Epidermal melanocyte (primary cell): ENCODE results near the gene PTPMT1.
"Not testable (repeated sequence)": the region's sequence is repeated elsewhere in the genome, so short reads cannot be mapped to it uniquely, and the experiment has no call there.

Source experiments
- DNase-seq: peaks from one replicate; pipeline ENCODE4 v3.0.0; 2011; ENCODE audit warnings: low spot score; ENCODE audit not compliant: insufficient read length

The PTPMT1 gene

DNA sequence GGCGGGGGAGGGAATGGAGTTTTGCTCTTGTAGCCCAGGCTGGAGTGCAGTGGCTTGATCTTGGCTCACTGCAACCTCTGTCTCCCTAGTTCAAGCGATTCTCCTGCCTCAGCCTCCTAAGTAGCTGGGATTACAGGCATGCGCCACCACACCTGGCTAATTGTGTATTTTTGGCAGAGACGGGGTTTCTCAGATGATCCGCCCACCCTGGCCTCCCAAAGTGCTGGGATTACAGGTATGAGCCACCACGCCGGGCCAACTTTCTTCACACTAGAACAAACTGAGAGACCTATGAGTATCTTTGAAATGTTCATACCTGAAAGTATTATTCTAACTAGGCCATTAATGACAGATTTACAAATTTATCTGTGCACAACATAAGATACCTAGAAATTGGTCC is 19.1 kb upstream of the PTPMT1 start:
- not testable (repeated sequence) for DNase-seq

DNA sequence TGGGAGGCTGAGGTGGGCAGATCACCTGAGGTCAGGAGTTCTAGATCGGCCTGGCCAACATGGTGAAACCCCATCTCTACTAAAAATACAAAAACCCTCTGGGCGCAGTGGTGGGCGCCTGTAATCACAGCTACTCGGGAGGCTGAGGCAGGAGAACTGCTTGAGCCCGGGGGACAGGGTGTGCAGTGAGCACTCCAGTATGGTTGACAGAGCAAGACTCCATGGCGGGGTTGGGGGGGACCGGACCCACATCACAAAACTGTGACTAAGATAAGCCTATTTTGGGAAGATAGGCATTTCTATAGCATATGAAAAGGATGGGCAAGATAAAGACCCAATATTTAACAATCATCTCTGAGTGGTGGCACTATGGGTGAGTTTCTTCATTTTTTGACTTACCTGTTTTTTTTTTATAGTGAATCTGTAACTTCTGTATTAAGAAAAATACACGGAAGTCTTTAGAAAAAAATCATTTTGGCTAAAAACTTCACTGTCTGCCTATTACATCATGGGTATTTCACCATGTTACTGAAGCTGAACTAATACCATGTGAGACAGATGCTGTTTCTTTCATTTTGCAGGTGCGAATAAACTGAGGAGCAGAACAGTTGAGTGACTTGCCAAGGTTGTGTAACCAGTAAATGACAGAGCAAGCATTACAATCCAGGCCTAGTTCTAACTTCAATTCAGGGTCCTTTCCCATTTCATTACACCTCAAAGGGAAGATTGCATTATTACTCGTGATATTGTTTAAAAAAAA is 14.9 kb upstream of the PTPMT1 start:
- no peak for DNase-seq

DNA sequence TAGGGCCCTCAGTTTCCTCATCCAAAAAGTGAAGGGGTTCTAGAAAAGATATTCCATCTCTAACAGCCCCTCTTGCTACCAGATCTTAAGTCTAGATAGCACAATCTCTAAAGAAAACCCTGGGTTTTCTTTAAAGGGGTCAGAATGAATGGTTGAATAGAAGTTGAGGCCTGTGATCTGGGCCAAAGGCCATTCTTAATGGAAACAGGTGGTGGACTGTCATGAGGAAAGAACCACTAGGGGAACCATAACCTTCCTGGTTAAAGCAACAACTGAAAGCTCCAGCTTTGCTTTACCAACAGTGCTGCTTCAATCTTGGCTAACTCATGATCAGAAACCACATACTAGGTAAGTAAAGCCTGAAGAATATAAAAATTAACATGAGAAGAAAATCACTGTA is 14.3 kb upstream of the PTPMT1 start:
- DNase-seq: no peak

DNA sequence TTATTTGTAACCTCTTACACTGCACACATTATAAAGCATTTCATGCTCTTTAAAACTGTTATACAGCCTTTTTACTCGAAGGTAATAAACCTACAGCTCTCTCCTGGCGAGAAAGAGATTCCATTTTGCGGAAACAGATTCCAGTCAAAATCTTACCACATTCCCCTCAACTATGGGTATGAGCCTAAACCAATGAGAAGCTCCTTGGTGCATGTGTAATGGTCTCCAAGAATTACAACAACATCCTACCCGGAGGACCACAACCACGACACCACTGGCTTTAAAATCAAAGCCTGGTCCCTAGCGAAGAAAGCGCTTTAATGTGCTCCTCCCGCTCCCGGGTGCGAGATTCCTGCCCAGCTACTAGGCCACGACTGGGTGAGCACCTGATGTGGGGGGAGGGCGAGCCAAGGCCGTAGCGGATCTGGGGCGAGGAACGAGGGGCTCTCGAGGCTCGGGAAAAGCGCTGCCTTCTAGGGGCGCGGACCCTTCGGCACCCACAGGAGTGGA is 13.3 kb upstream of the PTPMT1 start:
- DNase-seq: no peak

DNA sequence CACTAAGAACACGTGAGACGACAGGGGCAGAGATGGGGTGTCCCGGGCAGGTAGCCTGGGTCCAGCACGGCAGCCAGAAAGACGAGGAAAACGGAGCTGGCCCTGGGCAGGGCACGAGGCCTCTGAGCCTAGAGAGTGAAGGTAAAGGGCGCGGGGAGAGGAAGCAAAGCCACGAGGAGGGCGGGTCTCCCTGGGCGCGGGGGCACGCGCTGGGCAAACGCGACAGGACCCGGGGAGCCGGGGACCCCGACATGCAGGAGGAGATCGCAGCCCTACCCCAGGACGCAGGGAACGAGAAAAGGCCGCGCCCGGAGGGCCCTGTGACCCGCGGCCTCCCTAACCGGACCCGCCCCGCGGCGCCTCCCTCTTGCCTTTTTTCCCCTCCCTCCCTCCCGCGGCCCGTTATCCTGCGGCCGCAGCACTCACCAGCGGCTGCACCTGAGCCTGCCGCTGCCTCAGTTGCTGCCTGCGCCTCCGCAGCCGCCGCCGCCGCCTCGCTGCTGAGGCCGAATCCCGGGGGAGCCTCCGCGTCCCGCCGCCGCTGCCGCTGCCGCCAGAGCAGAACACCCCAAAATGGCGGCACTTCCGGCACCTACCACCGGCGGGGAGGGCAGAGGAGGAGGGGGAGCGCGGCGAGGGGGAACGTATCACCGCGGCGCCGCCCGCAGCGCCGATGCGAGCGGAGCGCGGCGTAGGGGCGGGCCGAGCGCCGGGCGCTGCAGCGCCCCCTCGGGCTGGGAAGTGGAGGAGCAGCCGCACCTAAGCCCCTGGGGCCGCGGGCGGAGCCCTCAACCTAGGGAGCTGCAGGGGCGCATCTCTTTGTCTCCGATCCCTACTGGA is 12.6 kb upstream of the PTPMT1 start, which contains the start of gene CELF1:
Gene CELF1, minus strand, starts transcription at position 567 of the 840 bp plus-strand sequence. CDS start 53,609 bp downstream, outside the sequence.
- peak; percentile 65 for DNase-seq

DNA sequence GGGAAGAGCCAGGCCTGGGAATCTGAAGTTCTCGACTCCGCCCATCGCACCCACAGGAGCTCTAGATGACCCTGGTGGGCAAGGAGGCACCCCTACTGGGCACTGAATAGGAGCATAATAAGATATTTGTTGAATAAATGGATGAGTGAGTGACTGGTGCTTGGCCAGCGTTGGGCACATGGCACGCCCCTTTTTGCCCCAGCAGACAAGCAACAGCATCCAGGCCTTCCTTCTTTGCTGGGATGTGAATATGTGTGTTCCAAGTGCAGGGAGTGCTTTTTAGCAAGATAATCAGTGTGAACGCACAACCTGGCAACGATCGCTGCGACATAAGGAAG is 12.0 kb upstream of the PTPMT1 start:
- DNase-seq: no peak

DNA sequence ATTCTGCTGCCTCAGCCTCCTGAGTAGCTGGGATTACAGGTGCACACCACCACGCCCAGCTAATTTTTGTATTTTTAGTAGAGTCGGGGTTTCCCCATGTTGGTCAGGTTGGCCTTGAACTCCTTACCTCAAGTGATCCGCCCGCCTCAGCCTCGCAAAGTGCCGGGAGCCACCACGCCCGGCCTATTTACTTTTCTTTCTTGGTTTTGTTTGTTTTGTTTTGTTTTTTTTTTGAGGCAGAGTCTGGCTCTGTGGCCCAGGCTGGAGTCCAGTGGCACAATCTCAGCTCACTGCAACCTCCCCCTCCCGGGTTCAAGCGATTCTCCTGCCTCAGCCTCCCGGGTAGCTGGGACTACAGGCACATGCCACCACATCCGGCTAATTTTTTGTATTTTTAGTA is 8.4 kb upstream of the PTPMT1 start:
- not testable (repeated sequence) for DNase-seq

DNA sequence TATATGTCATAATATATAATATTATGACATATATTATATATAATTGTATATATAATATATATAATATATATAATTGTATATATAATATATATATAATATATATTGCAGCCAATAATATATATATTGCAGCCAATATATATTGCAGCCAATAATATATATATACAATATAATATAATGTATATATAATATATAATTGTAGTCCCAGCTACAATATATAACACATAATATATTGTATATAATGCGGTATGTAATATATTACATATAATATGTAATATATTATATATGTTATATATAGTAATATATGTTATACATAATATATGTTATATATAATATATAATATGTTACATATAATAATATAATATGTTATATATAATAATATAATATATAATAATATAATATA is 6.7 kb upstream of the PTPMT1 start:
- DNase-seq: no peak

DNA sequence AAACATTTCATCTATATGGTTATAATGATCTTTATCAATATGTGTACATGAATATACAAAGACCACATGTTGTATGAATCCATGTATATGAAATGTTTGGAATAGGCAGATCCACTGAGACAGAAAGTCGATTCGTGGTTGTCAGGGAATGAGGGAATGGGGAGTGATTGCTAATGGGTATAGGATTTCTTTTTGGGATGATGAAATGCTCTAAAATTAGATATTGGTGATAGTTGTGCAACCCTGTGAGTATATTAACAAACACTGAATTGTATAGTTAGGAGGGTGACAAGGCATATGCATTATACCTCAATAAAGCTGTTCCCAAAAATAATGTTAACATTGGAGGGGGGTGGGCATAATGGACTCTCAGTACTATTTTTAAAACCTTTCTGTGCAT is 5.0 kb upstream of the PTPMT1 start:
- no peak for DNase-seq

DNA sequence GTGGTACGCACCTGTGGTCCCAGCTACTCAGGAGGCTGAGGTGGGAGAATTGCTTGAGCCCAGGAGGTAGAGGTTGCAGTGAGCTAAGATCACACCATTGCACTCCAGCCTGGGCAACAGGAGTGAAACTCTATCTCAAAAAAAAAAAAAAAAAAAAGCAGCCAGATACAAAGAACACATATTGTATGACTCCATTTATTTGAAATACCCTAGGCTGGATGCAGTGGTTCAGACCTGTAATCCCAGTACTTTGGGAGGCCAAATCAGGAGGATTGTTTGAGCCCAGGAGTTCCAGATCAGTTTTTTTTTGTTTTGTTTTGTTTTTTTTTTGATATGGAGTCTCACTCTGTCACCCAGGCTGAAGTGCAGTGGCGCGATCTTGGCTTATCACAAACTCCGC is 3.0 kb upstream of the PTPMT1 start:
- not testable (repeated sequence) for DNase-seq

DNA sequence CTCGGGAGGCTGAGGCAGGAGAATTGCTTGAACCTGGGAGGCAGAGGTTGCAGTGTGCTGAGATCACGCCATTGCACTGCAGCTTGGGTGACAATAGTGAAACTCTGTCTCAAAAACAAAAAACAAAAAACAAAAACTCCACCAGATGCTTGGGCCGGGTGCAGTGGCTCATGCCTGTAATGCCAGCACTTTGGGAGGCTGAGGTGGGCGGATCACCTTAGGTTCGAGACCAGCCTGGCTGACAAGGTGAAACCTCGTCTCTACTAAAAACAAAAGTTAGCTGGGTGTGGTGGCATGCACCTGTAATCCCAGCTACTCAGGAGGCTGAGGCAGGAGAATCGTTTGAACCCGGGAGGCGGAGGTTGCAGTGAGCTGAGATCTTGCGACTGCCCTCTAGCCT is 1.0 kb upstream of the PTPMT1 start:
- DNase-seq: not testable (repeated sequence)

DNA sequence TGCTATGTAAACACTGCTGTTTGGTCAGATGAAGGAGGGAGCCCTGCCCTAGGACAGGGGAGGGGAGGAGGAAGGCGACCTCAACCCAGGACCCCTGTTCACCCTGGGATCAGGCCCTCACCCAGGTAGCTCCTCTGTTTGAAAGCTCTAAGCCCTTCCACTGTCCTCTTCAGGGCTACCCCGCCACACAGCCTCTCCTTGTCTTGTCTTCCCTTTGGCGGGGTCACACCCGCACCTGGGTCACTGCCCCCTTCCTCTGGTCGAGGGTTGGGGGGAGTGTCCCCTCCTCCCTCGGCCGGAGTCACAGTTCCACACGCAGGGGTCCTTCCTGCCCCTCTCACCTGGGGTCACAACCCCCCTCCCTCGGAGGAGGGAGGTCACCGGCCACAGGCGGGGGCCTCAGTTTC is 463 bp upstream of the PTPMT1 start:
- no peak for DNase-seq

DNA sequence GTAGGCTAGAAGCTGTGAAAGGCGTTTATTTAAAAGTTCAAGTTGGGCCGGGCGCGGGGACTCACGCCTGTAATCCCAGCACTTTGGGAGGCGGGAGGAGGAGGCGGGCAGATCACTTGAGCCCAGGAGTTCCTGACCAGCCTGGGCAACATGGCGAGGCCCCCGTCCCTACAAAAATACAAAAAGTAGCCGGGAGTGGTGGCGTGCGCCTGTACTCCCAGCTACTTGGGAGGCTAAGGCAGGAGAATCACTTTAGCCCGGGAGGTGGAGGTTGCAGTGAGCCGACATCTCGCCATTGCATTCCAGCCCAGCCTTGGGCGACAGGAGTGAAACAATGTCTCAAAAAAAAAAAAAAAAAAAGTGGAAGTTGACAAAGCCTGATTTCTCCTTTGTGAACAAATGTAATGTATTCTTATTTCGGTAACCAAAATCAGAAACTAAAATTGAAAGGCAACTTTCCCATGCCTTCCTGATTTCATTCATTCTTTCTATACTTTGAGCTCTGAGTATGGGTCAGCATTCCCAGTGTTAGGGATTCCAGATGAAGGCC is 825 bp downstream of the PTPMT1 start:
- DNase-seq: no peak

DNA sequence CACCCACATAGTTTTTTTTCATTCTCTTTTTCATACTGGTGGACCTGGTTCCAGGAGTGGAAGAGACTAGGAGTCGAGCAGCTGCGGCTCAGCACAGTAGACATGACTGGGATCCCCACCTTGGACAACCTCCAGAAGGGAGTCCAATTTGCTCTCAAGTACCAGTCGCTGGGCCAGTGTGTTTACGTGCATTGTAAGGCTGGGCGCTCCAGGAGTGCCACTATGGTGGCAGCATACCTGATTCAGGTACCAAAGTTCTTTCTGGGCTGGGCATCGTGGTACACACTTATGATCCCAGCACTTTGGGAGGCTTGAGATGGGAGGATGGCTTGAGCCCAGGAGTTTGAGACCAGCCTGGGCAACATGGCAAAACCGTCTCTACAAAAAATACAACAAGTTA is 4.2 kb downstream of the PTPMT1 start:
- no peak for DNase-seq

DNA sequence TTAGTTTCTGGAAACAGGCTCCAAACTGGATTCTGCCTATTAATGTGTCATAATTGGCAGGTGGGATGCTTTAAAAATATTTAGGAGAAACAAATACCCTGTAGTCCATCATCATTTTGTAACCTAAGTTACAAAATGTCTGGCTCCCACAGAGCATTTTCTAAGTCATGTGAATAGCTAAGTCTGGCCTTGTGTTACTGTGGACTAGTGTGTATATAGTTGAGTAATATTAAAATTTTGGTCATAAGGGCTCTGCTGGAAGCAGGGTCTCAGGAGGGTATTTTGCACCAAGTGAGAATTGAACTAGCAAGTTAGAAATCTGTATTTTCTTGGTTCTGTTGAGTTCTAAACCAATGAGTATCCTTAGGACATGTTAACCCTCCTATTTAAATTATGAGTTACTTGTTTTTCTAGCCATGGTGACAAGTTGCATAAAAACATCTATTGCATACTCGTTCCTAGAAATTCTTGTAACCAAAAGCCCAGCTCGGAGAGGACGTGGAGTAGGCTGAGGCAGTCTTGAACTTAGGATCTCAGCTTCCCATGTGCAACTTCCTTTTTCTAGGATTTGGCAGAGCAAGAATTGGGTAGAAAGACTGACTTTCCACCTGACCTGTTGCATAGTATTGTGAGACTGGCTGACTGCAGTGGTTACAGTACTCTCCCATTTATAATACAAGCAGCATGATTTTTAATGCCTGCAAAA is 5.4 kb downstream of the PTPMT1 start:
- DNase-seq: no peak

DNA sequence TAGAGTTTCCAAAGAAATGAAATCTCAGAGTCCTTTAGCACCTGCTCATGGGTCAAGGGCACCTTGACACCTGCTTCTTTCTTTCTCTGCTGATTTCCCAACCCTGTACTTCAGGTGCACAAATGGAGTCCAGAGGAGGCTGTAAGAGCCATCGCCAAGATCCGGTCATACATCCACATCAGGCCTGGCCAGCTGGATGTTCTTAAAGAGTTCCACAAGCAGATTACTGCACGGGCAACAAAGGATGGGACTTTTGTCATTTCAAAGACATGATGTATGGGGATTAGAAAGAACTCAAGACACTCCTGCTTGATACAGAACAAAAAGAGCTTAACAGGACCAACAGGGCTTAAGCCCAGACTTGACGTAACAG is 5.9 kb downstream of the PTPMT1 start:
- no peak for DNase-seq

DNA sequence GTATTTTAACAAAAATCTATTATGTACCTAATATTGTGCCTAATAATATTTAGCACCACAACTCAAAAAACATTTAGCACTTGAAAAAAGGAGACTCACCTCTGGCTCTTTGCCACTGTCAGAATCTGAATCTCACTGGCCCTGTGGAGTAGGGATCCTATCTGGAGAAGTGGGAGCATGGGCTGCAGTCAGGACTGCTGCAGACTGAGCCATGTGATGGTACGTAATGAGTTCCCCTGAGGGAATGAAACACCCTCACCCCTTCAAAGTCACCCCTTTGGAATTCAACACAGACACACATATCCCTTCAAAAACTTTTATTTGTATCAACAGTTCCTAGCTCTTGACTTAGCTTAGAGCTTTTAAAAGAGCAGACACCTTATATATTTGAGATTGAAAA is 6.5 kb downstream of the PTPMT1 start:
- no peak for DNase-seq

DNA sequence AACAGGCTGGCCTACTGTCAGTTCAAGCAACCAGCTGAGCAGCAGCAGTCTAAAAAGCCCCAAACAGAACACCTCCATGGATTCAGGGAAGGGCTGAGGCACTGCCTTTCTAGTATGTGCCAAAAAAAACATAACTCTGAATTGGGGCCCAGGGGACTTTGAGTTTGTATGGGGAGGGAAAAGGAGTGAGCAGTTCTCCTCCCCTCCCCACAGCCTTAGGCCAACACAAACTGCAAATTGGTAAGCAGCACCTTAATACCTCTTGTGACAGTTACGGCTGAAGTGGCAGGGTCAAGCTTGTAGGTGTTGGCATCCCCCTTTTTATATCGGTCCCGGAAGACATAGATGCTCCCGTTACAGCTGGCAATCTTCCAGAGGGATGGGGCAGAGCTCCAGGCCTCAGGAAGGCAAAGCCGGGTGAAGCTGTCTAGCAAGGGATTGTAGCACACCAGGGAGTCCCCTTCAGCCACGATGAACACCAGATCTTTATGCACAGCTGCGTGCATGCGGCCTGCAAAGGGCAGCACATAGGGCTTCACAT is 7.4 kb downstream of the PTPMT1 start:
- DNase-seq: no peak

DNA sequence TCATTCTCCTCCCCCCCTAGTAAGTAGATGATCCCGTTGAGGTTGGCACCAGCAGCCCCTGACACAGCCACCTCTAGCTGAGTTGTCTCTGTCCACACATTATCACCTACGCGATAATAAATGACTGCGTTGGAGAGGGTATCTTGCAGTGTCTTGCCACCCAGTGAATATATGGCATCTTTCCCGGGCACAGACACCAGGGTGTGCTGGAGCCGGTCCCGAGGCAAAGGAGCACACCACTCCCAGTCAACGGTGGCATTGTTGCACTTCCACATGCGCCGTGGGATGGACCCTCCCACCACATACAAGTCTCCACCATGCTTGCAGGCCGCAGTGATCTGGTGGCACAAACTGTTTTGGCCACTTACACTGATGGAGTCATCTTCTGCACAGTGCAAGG is 7.9 kb downstream of the PTPMT1 start:
- DNase-seq: no peak

DNA sequence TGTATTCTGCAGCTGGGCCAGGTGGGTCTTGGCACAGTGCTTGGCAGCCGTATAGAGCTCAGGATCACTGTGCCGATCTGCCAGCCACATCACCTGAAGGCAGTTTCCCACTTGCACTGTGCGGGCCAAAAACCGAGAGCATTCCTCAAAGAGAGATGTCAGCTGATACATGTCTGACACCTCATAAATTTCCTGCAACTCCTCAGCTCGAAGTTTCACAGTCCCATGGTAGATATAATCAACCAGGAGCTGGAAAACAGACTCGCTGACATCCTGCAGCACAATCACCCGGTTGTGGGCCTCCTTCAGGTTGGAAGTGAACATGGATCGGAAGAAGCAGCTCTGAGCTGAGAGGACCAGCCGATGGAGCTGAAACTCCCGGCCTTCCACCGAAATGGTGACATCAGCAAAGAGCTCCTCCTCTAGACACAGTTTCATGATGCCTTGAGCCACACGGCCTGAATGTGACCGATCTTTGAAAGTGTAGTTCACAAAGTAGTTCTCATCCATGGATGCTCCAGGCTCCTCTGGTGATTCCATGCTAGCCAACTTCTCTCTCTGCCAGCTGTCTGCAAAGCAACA is 12.2 kb downstream of the PTPMT1 start:
- no peak for DNase-seq
